Muscle layer of colon (tissue), 2 donors: ENCODE results near the gene SIGLEC12.

Experiments used
- H3K27ac ChIP-seq: one replicate; pipeline ENCODE4 v1.7.0; 2013; ENCODE audit warnings: low read depth, mild to moderate bottlenecking, low read length, moderate library complexity
- H3K27me3 ChIP-seq, 2 donors: one replicate each; pipeline ENCODE4 v1.7.0; 2013; ENCODE audit warnings: low read length in 2 of 2, mild to moderate bottlenecking in 2 of 2; ENCODE audit not compliant: insufficient read depth in 2 of 2, control insufficient read depth in 1 of 2
- H3K36me3 ChIP-seq: one replicate; pipeline ENCODE4 v1.7.0; 2013; ENCODE audit warnings: mild to moderate bottlenecking, low read length; ENCODE audit not compliant: insufficient read depth
- H3K4me1 ChIP-seq: one replicate; pipeline ENCODE4 v1.7.0; 2013; ENCODE audit warnings: mild to moderate bottlenecking, low read length; ENCODE audit not compliant: insufficient read depth
- H3K4me3 ChIP-seq, 2 donors: one replicate each; pipeline ENCODE4 v1.7.0; 2013; ENCODE audit warnings: low read length in 2 of 2, low read depth in 1 of 2, mild to moderate bottlenecking in 1 of 2, moderate library complexity in 1 of 2
- H3K9ac ChIP-seq: one replicate; pipeline ENCODE4 v1.7.0; 2013; ENCODE audit warnings: low read length
- H3K9me3 ChIP-seq: one replicate; pipeline ENCODE4 v1.7.0; 2013; ENCODE audit warnings: mild to moderate bottlenecking, low read length
- donor health status: abdominal sarcoma.
- donor health status: Adenocarcinoma of cecum.

SIGLEC12 gene

GRCh38 chr19:51501594-51502263 is at the start of gene SIGLEC12:
Gene SIGLEC12, minus strand, starts transcription at chr19:51501800. Its CDS starts 67 bp downstream, at chr19:51501733.
- H3K27ac ChIP-seq = no peak within 1 kb of the TSS
- no peak within 1 kb of the TSS for H3K4me3 ChIP-seq
- H3K9me3 ChIP-seq = no peaks in the 10 kb centered on the region
- no peaks in the 10 kb centered on the region for H3K4me1 ChIP-seq
- H3K27me3 ChIP-seq = no peaks in the 10 kb centered on the region
- H3K9ac ChIP-seq = no peak within 1 kb of the TSS
- H3K36me3 ChIP-seq = no peaks in the 10 kb centered on the region

DNA sequence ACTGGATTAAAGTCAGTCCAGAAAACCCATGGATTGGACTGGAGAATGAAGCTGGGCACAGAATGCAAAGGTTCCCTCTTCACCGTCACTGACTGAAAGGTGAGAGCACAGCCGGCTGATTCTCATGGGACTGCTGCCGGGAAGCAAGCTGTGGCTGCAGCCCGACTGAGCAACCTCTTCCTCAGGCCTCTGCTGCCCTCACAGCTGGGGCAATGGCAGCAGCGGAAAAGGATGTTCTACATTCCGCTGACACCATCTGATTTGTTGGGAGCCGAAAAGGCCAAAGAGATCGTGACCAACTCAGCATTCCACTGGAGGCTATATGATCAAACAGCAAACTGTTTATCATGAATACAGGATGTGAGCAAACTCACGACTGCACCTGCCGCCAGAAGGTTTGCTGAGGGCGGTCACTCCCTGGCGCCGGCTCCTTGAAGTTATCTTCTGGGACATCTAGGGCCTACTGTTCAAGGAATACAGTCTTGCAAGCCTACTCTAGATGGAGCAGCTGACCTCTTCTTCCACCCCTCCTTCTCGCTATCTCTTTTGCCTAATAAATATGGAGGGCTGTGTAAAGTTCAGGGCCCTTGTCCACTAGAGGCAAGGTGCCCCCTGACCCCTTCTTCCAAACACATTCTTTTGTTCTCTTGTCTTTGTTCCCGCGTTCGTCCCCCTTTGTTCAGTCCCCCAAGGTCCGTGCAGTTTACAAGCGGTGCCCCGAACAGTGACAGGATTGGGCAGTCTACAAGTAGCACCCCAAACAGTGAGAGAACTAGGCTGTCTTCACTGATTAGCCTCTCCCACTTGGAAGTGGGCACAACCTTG is 49.5 kb upstream of the SIGLEC12 start:
- H3K9me3 ChIP-seq = no peaks in the 10 kb centered on the region
- H3K9ac ChIP-seq = no peak overlapping the region
- H3K4me3 ChIP-seq = no peak overlapping the region
- no peaks in the 10 kb centered on the region for H3K4me1 ChIP-seq
- no peaks in the 10 kb centered on the region for H3K36me3 ChIP-seq
- peaks cover 0 to 1% of the 10 kb centered on the region in 2 donors for H3K27me3 ChIP-seq
- H3K27ac ChIP-seq = no peak overlapping the region

- Histone ChIP-seq H3K27ac (no peak overlapping the region), H3K27me3 (peaks cover 0 to 3% of the 10 kb centered on the region in 2 donors), H3K9ac (no peak overlapping the region), H3K9me3 (no peaks in the 10 kb centered on the region), H3K4me1 (no peaks in the 10 kb centered on the region), H3K36me3 (no peaks in the 10 kb centered on the region), H3K4me3 (no peak overlapping the region)
Observed at GRCh38 chr19:51549533-51550324, 48.1 kb upstream of the SIGLEC12 start.

- Histone ChIP-seq H3K27ac (no peak overlapping the region), H3K27me3 (peaks cover 0 to 3% of the 10 kb centered on the region in 2 donors), H3K9ac (no peak overlapping the region), H3K4me3 (no peak overlapping the region), H3K36me3 (no peaks in the 10 kb centered on the region), H3K9me3 (no peaks in the 10 kb centered on the region), H3K4me1 (no peaks in the 10 kb centered on the region)
Observed at GRCh38 chr19:51548891-51549305, 47.3 kb upstream of the SIGLEC12 start.

- Histone ChIP-seq H3K4me3 (no peak overlapping the region), H3K4me1 (no peaks in the 10 kb centered on the region), H3K27me3 (peaks cover 0 to 3% of the 10 kb centered on the region in 2 donors), H3K9me3 (no peaks in the 10 kb centered on the region), H3K36me3 (no peaks in the 10 kb centered on the region), H3K9ac (no peak overlapping the region), H3K27ac (no peak overlapping the region)
Observed at GRCh38 chr19:51548213-51548651, 46.6 kb upstream of the SIGLEC12 start.

DNA sequence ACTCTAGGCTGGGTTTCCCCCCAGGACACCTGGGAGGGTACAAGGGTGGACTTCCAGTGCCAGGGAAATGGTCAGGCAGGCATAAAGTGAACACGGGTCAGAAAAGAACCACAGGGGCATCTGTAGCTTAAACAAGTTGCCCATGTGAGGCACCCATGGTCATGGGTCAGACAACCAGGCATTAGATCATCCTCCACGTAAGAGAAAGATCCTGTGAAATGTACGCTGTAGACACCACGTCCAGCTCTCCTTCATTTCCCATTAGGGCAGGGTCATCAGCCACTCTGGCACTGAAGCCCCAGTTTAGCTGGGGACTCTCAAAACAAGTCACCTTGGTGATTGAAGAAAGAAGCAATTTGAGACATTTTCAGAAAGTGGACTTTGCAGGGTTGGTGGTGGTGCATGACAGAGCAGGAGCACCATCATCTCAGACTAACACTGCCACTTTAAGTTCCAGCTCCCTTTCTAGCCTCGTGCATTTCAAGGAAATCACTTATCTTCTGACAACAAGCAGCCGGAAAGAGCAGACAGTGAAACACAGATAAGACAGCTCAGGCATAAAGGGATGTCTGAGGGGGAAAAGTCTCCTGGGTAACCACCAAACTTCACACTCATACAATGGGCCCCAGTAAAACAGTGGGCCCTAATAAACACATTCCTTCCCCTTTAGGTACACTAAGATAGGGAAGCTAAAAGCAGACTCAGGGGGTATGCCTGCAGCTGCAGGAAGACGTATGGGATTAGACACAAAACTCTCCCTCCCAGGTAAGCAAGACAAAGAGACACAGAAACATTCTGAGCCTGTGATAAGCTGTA is 46.0 kb upstream of the SIGLEC12 start:
- Histone ChIP-seq H3K9me3 (no peaks in the 10 kb centered on the region), H3K4me3 (no peak overlapping the region), H3K4me1 (no peaks in the 10 kb centered on the region), H3K9ac (no peak overlapping the region), H3K27me3 (peaks cover 0 to 3% of the 10 kb centered on the region in 2 donors), H3K36me3 (no peaks in the 10 kb centered on the region), H3K27ac (no peak overlapping the region)

- Histone ChIP-seq H3K4me3 (no peak overlapping the region), H3K27me3 (peaks cover 0 to 3% of the 10 kb centered on the region in 2 donors), H3K9ac (no peak overlapping the region), H3K36me3 (no peaks in the 10 kb centered on the region), H3K4me1 (no peaks in the 10 kb centered on the region), H3K9me3 (no peaks in the 10 kb centered on the region), H3K27ac (no peak overlapping the region)
Observed at GRCh38 chr19:51546650-51547396, 45.2 kb upstream of the SIGLEC12 start.

GRCh38 chr19:51546107-51546649 is 44.6 kb upstream of the SIGLEC12 start:
- Histone ChIP-seq H3K27me3 (peaks cover 0 to 3% of the 10 kb centered on the region in 2 donors), H3K4me1 (no peaks in the 10 kb centered on the region), H3K4me3 (no peak overlapping the region), H3K9me3 (no peaks in the 10 kb centered on the region), H3K27ac (no peak overlapping the region), H3K9ac (no peak overlapping the region), H3K36me3 (no peaks in the 10 kb centered on the region)

DNA sequence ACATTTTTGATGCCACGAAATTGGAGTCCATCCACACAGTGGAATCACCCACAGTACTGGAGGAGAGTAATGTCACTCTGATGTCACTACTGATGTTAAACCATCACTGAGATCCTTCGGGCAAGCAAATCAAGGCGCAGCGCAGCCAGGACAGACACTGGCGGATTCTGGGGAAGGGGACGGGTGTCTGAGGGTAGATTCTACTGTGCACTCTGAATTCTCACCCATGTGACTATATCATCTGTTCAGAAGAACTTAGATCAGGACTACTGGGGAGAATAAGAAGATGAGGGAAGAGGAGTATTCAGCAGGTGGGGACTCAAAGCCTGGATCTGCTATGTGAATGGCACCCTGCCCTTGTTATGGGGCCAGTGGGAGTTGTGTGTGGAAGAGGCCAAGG is 42.4 kb upstream of the SIGLEC12 start:
- H3K27me3 ChIP-seq = peaks cover 0 to 3% of the 10 kb centered on the region in 2 donors
- no peak overlapping the region for H3K9ac ChIP-seq
- H3K4me3 ChIP-seq = no peak overlapping the region

GRCh38 chr19:51542699-51543098 is 41.1 kb upstream of the SIGLEC12 start:
- H3K9me3 ChIP-seq = no peaks in the 10 kb centered on the region
- no peak overlapping the region for H3K27ac ChIP-seq
- H3K4me3 ChIP-seq = no peak overlapping the region
- H3K9ac ChIP-seq = no peak overlapping the region
- peaks cover 0 to 7% of the 10 kb centered on the region in 2 donors for H3K27me3 ChIP-seq
- H3K4me1 ChIP-seq = no peaks in the 10 kb centered on the region
- H3K36me3 ChIP-seq = no peaks in the 10 kb centered on the region

More for the DNA sequence above, 42.4 kb upstream of the SIGLEC12 start:
- no peak overlapping the region for H3K27ac ChIP-seq
- no peaks in the 10 kb centered on the region for H3K9me3 ChIP-seq
- no peaks in the 10 kb centered on the region for H3K36me3 ChIP-seq
- no peaks in the 10 kb centered on the region for H3K4me1 ChIP-seq
